GM21528 (cell line): ENCODE data around the gene RPS17.

Source experiments
- ATAC-seq: cut with Tn5 transposase; IDR thresholded peaks from one replicate; pipeline ENCODE4 v1.9.1; 2021; ENCODE audit warnings: mild to moderate bottlenecking, moderate library complexity; ENCODE audit not compliant: unreplicated experiment, low FRiP score

The RPS17 gene

DNA sequence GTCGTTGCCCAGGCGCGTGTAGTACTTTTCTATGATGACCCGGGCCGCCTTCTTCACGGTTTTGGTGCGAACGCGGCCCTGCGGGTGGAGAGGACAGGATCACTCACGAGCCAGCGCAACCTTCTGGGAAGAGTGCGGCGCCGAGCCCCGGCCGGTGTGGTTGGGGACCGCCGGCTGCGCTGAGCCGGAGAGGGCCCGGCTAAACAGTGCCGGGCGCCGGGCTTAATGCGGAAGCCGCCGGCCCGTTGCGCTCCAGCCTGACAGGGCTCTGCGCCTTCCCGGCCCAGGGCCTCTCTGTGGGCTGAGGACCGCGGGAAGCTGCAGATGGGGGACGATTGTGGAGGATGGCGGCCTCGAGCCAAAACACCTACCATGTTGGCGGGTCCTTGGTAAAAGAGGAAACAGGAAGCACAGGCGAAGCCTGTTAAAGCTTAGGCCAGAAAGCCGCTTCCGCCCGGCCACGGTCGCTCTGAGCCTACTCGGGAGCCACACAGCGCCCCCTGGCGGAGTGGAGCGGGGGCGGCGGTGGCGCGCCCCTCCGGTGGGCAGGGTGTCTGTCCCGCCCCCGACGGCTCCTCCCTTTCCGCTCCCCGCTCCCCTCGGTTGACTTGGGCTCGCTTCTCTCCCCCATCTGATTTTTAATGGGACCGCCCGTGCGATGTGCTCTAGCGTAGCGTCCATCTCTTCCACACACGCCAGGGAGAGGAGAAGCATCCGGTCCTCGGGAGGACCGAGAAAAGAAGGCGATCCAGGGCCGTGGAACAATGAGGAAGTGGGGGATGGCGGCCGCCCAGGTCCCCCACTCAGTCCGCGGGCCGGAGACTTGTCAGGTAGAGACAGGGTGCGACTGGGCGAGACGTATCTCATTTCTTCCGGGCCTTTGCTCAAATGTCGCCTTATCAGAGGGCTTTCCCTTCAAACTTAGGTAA, at the start of gene RPS17:
RPS17 (minus strand) TSS at position 403 of the 929 bp plus-strand sequence; CDS start at position 374, 29 bp downstream.
- peak; percentile 94 for ATAC-seq

DNA sequence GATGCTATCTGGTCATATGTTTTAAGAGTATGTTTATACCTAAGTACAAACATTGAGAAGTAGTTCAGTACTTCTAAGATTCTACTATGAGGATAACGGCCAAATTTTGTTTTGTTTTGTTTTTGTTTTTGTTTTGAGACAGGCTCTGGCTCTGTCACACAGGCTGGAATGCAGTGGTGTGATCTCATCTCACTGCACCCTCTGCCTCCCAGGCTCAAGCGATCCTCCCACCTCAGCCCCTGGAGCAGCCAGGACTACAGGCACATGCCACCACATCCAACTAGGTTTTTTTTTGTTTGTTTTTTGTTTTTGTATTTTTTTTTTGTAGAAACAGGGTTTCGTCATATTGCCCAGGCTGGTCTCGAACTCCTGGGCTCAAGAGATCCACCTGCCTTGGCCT, 47.5 kb upstream of the RPS17 start:
- no peak for ATAC-seq

- no peak for ATAC-seq
These were observed 44.8 kb upstream of the RPS17 start for GRCh38 chr15:82585072-82585471.

GRCh38 chr15:82580713-82581112, 40.5 kb upstream of the RPS17 start:
- ATAC-seq = no peak

DNA sequence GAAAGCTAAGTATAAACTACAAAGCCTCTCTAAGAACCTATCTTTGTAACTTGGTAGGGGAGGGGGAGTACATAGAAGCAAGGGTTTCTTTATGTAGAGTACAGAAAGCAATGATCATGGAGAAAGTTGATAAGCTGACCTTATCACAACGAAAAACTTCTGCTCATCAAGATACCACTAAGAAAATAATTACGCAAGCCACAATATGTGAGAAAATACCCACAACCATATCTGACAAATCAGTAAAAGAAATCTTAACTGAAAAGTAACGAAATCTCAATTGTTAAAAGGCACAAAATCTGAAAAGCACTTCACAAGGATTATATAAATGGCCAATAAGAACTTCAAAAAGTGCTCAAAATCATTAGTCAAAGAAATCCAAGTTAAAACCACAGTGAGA, 35.1 kb upstream of the RPS17 start:
- no peak for ATAC-seq

GRCh38 chr15:82572986-82573385, 32.7 kb upstream of the RPS17 start:
- no peak for ATAC-seq

DNA sequence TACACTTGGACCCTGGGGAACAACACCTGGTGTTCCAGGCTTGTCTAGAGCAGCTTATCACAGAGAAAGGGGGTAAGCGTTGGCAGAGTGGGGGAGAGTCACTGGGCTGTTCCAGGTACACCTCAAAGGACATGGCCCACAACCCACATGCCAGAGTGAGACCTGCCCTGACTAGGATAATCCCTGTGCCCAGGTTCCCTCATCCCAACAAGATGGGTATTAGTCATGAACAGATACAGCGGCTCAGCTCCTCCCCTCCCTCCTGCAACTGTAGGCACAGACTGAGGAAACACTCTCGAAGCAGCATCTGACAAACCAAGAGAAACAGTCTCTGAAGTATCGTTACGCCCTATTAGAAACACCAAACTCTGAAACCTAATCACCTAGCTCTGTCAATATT, 32.1 kb upstream of the RPS17 start:
- no peak for ATAC-seq

DNA sequence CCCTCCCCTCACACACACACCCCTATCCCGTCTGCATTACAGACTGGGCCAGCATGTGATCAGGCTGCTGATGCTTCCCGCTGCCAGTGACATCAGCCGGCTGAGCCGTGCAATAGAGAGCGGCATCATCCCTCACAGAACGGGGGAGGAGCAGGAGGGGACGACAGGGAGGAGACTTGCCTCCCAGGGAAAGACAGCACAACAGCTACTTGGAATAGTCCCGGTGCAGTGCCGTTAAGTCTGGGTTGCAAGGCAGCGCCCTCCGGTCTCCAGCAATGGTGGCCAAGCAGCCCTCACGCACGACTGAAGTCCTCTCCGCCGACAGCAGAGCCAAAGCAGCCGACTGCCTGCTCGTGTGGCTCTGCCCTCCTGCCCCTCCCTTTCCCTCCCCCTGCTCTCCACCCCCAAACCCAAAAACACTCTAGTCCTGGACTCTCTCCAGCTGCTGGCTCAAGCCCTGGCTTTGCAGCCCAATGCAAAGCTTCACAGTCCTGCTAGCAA, 31.5 kb upstream of the RPS17 start:
- ATAC-seq = no peak

- no peak for ATAC-seq
These were observed 30.7 kb upstream of the RPS17 start for GRCh38 chr15:82570721-82571508.

DNA sequence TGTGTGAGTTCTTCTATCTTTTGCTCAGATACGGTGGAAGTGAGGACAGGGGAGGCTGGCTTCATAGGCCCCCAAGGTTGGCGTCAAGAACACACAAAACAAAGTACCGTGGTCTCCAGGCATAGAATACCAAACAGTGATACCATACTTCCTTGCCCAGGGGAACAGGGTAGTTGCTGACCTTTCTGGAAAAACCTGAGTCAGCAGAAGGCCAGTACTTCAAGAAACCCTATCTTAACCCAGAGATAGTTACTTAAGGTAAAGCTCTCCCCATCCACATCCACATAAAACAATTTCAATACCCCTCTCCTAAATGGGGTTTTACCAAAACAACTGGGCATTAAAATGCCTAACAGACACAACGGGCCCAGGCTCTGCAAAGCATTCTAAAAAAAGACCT, 29.6 kb upstream of the RPS17 start:
- ATAC-seq = no peak

DNA sequence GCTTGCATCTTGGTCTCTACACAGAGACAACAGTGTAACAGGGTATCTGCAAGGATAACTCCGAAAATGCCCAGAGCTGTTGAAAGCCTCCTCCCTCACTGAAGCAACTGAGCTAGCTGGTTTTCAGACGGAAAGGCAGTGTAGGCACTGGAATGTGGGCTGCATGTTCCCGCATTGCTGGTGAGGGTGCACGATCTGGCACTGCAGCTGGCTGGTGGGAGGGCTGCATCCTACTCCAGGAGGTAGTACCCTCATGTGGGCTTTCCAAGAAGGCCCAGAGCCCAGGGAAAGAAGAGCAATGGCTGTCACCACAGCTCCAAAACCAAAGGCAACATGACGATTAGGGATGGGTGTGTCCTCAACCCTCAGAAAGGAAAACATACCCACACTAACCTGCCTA, 28.7 kb upstream of the RPS17 start:
- no peak for ATAC-seq

- no peak for ATAC-seq
These were observed 27.4 kb upstream of the RPS17 start for GRCh38 chr15:82567661-82568060.

GRCh38 chr15:82566690-82567089, 26.4 kb upstream of the RPS17 start:
- ATAC-seq = no peak

DNA sequence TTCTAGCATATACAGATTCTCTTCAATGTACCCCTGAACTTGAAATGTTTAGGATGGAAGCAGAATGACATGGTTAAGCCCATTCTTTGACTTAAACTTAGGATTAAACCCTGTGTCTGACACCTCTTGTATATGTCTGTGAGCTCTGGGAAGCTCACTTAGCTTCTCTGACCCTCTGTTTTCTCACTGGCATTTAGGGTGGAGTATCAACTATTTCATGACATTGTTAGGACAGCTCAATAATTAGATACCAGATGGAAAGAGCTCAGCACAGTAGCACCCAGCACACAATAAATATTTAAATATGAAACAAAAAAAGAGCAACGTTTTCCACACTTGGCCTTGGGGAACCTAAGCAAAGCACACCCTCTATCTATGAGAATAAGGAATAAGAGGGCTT, 18.2 kb upstream of the RPS17 start:
- no peak for ATAC-seq

DNA sequence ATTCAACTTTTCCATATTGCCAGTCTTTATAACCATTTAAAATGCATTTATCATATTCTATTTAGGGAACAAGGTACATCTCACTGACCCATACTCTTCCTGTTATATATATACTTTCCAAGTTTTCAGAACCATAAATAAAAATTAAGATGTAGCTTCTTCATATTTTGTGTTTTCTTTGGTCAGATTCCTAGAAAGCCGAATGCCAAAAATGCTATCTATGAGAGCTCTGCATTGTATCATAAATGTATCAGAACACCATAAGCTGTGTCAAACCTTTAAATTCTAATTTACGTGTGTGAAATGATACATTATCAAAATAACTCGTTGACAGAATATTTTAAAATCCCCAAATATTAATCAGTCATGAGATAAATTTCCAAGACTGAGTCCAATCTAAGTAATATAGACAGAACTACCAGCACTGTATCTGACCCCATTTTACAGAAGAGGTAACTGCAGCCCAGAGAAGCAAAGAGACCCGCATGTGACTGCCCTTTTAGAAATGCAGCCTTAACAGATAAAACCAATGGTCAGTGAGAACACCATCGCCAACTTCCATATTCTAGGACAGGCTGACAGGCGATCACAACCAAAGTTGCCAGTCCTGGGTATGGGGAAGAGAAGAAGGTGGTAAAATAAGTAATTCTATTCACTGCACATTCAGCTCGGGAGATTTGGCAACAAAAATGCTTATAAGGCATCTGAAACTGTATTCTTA, 16.2 kb upstream of the RPS17 start:
- ATAC-seq = no peak

- ATAC-seq = no peak
These were observed 14.6 kb upstream of the RPS17 start for GRCh38 chr15:82554849-82555248.

GRCh38 chr15:82554351-82554750, 14.1 kb upstream of the RPS17 start:
- no peak for ATAC-seq

- ATAC-seq = no peak
These were observed 13.6 kb upstream of the RPS17 start for GRCh38 chr15:82553846-82554245.

DNA sequence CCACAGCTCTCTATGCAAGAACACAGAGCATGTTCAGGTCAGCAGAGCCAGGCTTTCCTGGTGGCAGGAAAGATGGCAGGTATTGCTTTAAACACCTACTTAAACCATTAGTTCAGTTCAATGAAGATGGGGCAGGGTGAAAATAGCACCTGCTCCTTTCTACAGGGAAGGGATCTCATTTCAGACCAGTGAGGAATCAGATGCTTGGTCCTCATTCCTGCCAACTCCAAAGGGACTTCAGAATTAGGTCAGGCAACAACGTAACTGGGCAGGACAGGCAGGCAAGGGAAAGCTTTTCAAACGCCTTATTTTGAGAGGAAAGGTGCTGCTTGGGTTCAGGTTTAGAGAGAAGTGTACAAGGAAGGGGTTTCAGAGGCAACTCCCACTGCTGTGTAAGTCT, 12.6 kb upstream of the RPS17 start:
- ATAC-seq = no peak

DNA sequence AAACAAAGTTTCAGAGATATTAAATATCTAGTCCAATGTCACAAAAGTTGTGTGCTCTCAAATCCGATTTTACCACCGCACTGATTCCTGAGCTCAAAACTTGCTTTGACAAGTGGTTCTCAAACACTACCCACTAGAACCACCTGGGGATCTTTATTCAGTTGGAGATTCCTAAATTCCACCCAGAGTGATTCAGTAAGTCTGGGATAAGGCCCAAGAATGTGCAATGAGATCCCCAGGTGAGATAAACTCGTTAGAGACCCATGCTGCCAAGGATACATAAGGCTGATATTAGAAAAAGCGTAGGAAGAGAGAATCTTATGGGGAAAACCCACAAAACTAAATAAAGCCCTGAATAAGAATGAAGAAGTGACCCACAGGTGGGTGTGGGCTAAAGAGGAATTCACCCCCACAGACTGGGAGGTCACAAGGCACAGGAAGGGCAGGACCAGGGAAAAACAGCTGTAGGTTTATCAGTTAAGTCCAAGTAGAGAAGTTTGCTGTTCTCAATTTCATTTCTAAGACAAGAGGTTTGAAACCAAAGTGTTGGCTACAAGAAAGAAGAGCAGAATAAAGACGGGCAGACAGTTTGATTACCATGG, 11.5 kb upstream of the RPS17 start:
- ATAC-seq = no peak
